Astrocyte (in vitro differentiated cells and primary cell): ENCODE data around the gene TNFRSF8.

Experiments
- CTCF ChIP-seq: IDR thresholded peaks from 2 replicates; pipeline ENCODE4 v1.5.1; 2011; ENCODE audit warnings: low read depth, mild to moderate bottlenecking, inconsistent platforms, low read length, moderate library complexity; ENCODE audit not compliant: insufficient read depth
- EZH2 ChIP-seq: IDR thresholded peaks from 2 replicates; pipeline ENCODE4 v1.6.1; 2012; ENCODE audit warnings: mild to moderate bottlenecking, low read length, inconsistent platforms; ENCODE audit not compliant: insufficient read depth

DNA sequence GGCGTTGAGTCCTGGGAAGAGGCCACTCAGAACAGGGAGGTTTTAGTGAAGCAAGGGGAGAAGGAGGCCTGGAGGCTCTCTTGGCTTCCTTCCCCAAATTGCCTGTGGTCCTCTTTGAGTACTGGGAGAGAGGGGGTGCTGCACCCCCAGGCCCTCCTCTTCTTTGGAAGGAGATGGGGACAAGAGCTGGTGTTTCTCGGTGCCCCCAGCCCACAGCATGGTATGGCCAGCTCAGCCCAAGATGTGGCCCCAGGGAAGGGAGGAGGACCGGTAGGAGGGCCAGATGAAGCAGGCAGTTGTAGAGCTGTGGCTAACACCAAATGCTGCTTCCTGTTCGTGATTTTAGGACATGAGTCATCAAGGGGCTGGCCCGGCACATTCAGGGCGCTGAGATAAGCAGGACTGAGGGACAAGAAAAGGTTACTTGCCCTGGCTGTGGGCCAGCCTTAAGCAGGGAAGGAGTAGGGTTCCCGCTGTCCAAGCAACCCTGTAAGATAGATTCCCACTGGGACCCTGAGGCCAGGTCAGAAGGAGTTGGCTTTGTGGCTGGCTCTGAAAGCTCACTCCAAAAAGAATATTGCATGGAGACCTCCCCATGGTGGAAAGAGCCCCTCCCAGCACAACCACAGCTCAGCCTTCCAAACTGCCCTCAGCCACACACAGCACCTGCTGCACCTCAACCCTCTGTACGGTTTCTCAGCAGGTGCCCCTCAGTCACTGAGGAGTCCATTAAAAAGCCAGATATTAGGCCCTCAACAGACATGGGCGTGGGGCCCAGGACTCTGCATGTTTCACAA is 98.8 kb downstream of the TNFRSF8 start:
- TF ChIP-seq CTCF (no peak), EZH2 (no peak)
